T-helper 17 cell (primary cell): Measurements from ENCODE around the gene ABCF3. TPM values are rescaled to one million over a fixed set of nuclear protein-coding genes. Genes with fewer than 3 reads are reported as not detected.
A peak's percentile ranks its signal among the peaks of the same experiment; 100 is the strongest.

Source experiments
- ATAC-seq: fragments of 150-1000 bp; cut with Tn5 transposase; 2 replicates; pipeline ENCODE4 v1.10.0; 2021; ENCODE audit warnings: mild to moderate bottlenecking, moderate library complexity
- DNase-seq, 3 donors: peaks; one replicate each; pipeline versions ENCODE4 v3.0.0 to v3.0.0-alpha.2; 2020 to 2021
- H3K9me3 ChIP-seq: one replicate; pipeline ENCODE4 v1.7.0; 2013; ENCODE audit warnings: low read length, mild to moderate bottlenecking; ENCODE audit not compliant: control insufficient read depth, poor library complexity, severe bottlenecking
- H3K27ac Mint-ChIP-seq: one replicate; pipeline ENCODE4 v1.8.0; 2022; ENCODE audit warnings: mild to moderate bottlenecking, moderate library complexity, mixed read lengths
- H3K27me3 Mint-ChIP-seq: one replicate; pipeline ENCODE4 v1.8.0; 2022; ENCODE audit warnings: mixed read lengths
- H3K36me3 Mint-ChIP-seq: one replicate; pipeline ENCODE4 v1.8.0; 2022; ENCODE audit warnings: low read depth, mixed read lengths
- H3K4me1 Mint-ChIP-seq: one replicate; pipeline ENCODE4 v1.8.0; 2022; ENCODE audit warnings: mild to moderate bottlenecking, mixed read lengths
- H3K4me3 Mint-ChIP-seq: one replicate; pipeline ENCODE4 v1.8.0; 2022; ENCODE audit warnings: mild to moderate bottlenecking, moderate library complexity, mixed read lengths
- total RNA-seq, 4 donors: library from RNA in 2 of 4; stranded (reverse) in 2 of 4; gene quantifications; one replicate each; pipeline ENCODE4 v1.2.3 and lab custom pipeline; 2022 to 2026

Gene ABCF3
- total RNA-seq, 2 donors from 2014 or later: 118 to 120 TPM

DNA sequence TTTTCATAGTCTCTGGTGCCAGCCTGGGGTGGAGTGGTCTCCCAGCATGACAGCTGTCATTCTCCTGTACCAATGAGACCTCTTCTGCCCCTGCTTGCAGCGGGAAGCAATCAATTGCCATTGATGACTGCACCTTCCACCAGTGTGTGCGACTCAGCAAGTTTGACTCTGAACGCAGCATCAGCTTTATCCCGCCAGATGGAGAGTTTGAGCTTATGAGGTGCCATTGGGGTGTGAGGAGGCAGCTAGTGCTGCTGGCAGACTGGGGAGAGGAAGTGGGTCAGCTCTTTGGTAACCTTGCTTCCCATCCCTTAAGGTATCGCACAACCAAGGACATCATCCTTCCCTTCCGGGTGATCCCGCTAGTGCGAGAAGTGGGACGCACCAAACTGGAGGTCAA, 4.4 kb upstream of the ABCF3 start:
- Mint-ChIP-seq H3K4me3 (no peak overlapping the region), H3K36me3 (peaks cover 4% of the 10 kb centered on the region), H3K27ac (no peak overlapping the region), H3K27me3 (no peaks in the 10 kb centered on the region), H3K4me1 (peaks cover 15% of the 10 kb centered on the region)
- ATAC-seq (no peak), DNase-seq (no peak)
- no peaks in the 10 kb centered on the region for H3K9me3 ChIP-seq

DNA sequence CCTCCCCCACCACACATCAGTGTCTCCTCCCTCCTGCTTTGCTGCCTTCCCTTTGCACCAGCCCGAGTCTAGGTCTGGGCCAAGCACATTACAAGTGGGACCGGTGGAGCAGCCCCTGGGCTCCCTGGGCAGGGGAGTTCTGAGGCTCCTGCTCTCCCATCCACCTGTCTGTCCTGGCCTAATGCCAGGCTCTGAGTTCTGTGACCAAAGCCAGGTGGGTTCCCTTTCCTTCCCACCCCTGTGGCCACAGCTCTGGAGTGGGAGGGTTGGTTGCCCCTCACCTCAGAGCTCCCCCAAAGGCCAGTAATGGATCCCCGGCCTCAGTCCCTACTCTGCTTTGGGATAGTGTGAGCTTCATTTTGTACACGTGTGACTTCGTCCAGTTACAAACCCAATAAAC, 2.3 kb upstream of the ABCF3 start:
- no peak overlapping the region for H3K27ac Mint-ChIP-seq
- H3K9me3 ChIP-seq: no peaks in the 10 kb centered on the region
- peaks cover 29% of the 10 kb centered on the region for H3K4me1 Mint-ChIP-seq
- no peaks in the 10 kb centered on the region for H3K27me3 Mint-ChIP-seq
- ATAC-seq (no peak), DNase-seq (no peak)
- peaks cover 5% of the 10 kb centered on the region for H3K36me3 Mint-ChIP-seq
- no peak overlapping the region for H3K4me3 Mint-ChIP-seq

DNA sequence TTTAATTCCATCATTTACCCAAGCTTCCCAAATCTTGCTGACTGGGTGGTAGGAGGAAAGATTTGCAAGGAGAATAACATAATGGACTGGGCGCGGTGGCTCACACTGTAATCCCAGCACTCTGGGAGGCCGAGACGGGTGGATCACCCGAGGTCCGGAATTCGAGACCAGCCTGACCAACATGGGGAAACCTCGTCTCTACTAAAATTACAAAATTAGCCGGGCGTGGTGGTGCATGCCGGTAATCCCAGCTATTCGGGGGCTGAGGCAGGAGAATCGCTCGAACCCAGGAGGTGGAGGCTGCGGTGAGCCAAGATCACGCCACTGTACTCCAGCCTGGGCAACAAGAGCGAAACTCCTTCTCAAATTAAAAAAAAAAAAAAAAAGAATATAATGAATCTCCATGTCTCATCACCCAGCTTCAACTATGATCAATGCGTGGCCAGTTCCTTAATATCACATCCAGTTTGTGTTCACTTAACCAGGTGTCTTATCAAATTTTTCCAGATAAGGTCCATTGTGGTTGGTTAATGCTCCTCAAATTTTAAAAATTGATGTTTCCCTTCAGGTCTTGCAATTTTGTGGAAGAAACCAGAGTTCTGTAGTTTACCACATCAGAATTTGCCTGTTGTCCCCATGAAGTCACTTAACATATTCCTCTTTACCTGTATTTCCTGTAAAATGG, 1.3 kb upstream of the ABCF3 start:
- H3K27me3 Mint-ChIP-seq: no peaks in the 10 kb centered on the region
- H3K9me3 ChIP-seq: no peaks in the 10 kb centered on the region
- ATAC-seq (no peak), DNase-seq (no peak)
- no peak overlapping the region for H3K4me3 Mint-ChIP-seq
- peaks cover 5% of the 10 kb centered on the region for H3K36me3 Mint-ChIP-seq
- peak overlapping the region; percentile 96 for H3K27ac Mint-ChIP-seq
- H3K4me1 Mint-ChIP-seq: peaks cover 31% of the 10 kb centered on the region

DNA sequence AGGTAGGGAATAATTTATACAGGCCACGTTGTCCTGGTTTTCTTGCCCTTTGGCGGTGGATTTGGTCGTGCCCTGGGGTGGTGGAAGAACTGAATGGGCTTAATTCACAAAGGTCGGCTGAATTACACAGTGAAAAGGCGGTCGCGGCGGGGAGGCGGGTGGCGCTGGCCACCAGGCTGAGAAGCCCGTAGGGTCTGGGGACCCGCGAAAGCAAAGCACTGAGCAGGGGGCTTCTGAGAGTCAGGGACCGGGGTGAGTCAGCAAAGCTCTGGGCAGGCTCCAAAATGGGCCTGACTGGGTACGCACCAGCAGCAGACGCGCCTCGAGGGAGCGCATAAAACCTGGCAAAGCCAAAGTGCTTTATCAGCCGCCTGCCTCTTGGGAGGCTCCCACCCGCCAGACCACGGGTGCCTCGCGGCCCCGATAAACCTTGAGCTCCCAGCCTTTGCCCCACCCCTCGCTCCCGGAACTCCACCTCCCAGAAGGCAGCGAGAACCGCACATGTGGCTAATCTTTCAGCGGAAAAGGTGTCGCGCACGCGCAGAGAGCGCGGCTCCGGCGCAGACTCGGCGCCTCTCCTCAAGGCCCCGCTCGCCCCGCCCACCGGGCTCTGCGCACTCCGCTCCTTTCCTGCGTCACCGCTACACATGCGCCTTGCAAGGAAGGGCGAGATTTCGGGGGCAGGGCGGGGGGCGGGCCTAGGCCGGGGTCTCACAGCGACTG, 377 bp upstream of the ABCF3 start:
- peak overlapping the region; percentile 96 for H3K27ac Mint-ChIP-seq
- peaks cover 5% of the 10 kb centered on the region for H3K36me3 Mint-ChIP-seq
- H3K27me3 Mint-ChIP-seq: no peaks in the 10 kb centered on the region
- no peaks in the 10 kb centered on the region for H3K9me3 ChIP-seq
- DNase-seq (peak; percentile 98 to 100 (median 100)), ATAC-seq (peak; percentile 94)
- peaks cover 33% of the 10 kb centered on the region for H3K4me1 Mint-ChIP-seq
- H3K4me3 Mint-ChIP-seq: peak overlapping the region; percentile 96

DNA sequence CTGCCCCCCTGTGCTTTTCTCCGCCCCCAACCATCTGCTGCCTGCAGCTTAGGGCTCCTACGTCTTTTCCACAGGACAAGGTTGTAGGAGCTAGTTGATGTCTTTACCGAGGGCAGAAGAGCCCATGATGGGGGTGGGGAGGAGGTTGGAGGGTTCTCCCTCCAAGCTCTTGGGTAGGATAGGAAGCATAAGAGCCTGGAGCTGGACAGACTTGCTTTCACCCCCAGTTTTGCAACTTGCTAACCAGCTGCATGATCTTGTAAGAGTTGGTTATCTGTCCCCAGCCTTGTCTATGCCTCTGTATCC, 856 bp downstream of the ABCF3 start:
- Mint-ChIP-seq H3K4me3 (peak overlapping the region; percentile 96), H3K27ac (peak overlapping the region; percentile 96), H3K36me3 (peaks cover 5% of the 10 kb centered on the region), H3K27me3 (no peaks in the 10 kb centered on the region), H3K4me1 (peaks cover 33% of the 10 kb centered on the region)
- ATAC-seq: no peak
- no peak for DNase-seq
- no peaks in the 10 kb centered on the region for H3K9me3 ChIP-seq

DNA sequence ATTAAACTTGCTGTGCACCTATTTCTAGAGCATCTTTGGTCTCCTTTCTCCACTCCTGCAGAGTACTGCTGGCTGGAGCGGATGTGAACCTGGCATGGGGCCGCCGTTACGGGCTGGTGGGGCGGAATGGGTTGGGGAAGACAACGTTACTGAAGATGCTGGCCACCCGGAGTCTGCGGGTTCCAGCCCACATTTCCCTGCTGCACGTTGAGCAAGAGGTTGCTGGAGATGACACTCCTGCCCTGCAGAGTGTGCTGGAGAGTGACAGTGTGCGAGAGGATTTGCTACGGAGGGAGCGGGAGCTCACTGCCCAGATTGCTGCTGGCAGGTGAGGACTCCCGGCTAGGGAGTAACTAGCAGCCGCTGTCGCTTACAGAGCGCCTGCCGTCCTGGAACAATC, 2.1 kb downstream of the ABCF3 start:
- H3K27me3 Mint-ChIP-seq: no peaks in the 10 kb centered on the region
- DNase-seq (no peak), ATAC-seq (no peak)
- H3K4me3 Mint-ChIP-seq: peak overlapping the region; percentile 49
- H3K36me3 Mint-ChIP-seq: peaks cover 8% of the 10 kb centered on the region
- H3K4me1 Mint-ChIP-seq: peaks cover 33% of the 10 kb centered on the region
- no peaks in the 10 kb centered on the region for H3K9me3 ChIP-seq
- peak overlapping the region; percentile 96 for H3K27ac Mint-ChIP-seq

DNA sequence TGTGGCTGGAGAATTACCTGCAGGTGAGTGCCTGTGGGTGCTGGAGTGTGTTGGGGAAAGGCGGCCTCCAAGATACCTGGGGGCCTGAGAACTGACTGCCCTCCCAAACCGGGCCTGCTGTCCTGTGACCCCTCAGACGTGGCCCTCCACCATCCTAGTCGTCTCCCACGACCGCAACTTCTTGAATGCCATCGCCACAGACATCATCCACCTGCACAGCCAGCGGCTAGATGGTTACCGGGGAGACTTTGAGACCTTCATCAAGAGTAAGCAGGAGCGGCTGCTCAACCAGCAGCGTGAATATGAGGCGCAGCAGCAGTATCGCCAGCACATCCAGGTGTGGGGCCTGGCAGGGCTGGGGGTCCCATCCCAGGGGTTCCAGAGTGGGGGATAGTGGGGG, 3.4 kb downstream of the ABCF3 start:
- no peak for DNase-seq
- no peak for ATAC-seq
- Mint-ChIP-seq H3K4me1 (peaks cover 33% of the 10 kb centered on the region), H3K27me3 (no peaks in the 10 kb centered on the region), H3K27ac (no peak overlapping the region), H3K4me3 (peak overlapping the region; percentile 41), H3K36me3 (peaks cover 8% of the 10 kb centered on the region)
- H3K9me3 ChIP-seq: no peaks in the 10 kb centered on the region

DNA sequence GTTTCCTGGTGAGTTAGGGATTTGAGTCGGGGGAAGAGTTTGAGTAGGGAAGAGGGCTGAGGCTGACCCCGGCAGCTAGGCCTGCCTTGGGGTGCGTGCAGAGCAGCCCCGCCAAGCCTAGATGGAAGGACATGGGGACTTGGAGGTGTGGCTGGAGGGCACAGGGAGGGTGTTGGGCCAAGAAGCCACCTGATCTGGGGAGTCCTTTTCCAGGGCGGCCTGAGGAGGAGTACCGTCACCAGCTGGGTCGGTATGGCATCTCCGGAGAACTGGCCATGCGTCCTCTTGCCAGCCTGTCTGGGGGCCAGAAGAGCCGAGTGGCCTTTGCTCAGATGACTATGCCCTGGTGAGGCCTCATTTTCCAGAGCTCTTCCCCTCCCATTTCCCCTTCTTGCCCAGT, 6.9 kb downstream of the ABCF3 start:
- no peaks in the 10 kb centered on the region for H3K9me3 ChIP-seq
- H3K36me3 Mint-ChIP-seq: peaks cover 2% of the 10 kb centered on the region
- H3K27ac Mint-ChIP-seq: no peak overlapping the region
- no peaks in the 10 kb centered on the region for H3K27me3 Mint-ChIP-seq
- H3K4me3 Mint-ChIP-seq: no peak overlapping the region
- ATAC-seq (no peak), DNase-seq (no peak)
- H3K4me1 Mint-ChIP-seq: peaks cover 12% of the 10 kb centered on the region

DNA sequence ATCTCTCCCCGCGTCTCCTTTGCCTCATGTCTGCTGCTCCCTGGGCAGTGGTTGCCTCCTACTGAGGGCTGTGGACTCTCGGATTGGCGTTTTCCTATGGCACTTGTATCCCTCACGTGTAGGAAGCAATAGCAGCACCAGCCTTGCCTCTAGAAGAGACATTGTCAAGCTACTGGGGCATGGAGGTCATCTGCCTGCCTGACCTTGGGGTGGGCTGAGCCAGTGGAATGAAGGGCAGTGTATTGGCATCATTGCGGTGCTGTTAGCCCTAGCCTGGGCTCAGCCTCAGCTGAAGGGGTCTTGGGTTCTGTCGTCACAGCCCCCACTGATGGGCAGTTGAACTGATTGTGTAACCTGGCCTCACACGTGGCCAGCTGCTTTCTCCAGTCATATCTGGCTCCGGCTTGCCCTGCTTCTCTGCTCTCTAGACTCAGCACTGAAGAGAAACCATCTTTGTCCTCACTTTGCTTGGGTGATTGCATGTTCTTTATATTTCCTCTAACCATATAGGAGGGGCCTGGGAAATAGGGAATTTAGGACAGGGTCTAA, 8.1 kb downstream of the ABCF3 start:
- no peaks in the 10 kb centered on the region for H3K9me3 ChIP-seq
- no peak for ATAC-seq
- Mint-ChIP-seq H3K27me3 (no peaks in the 10 kb centered on the region), H3K4me1 (peaks cover 5% of the 10 kb centered on the region), H3K4me3 (no peak overlapping the region), H3K36me3 (peaks cover 2% of the 10 kb centered on the region), H3K27ac (no peak overlapping the region)
- no peak for DNase-seq

DNA sequence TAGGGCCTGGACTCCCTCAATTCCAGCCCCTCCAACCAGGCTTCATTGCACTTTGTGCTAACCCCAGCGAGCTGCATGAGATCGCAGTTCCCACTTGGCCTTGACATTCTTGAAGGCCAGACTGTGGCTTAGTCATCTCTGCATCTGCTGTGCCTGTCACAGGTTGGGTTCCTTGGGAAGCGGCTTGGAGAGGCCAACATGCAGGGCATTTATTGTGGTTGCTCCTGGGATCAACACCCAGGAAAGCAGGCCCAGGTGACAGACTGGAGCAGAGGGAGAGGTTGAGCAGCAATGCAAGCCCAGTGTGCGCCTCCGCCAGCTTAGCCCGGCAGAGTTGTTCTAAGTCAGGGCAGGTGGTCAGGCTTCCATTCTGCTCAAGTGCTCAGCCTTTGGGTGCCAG, 10.5 kb downstream of the ABCF3 start:
- Mint-ChIP-seq H3K27ac (peak overlapping the region; percentile 67), H3K4me1 (peaks cover 2% of the 10 kb centered on the region)
- no peak for ATAC-seq

DNA sequence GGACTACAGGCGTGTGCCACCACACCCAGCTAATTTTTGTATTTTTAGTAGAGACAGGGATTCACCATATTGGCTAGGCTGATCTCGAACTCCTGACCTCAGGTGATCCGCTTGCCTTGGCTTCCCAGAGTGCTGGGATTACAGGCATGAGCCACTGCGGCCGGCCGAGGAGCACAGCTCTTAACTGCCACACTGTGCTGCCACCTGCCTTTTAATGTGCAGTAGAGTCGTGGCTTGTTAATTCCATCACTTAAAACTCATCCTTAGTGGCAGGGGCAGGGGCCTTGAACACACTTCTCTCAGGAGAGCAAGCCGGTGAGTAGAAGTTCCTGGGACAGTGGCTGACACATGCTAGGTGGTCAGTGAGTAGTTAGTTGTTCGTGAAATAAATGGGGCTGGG, 12.5 kb downstream of the ABCF3 start:
- no peaks in the 10 kb centered on the region for H3K27me3 Mint-ChIP-seq
- ATAC-seq: no peak
- H3K36me3 Mint-ChIP-seq: no peaks in the 10 kb centered on the region
- H3K4me3 Mint-ChIP-seq: no peak overlapping the region
- H3K27ac Mint-ChIP-seq: no peak overlapping the region
- no peaks in the 10 kb centered on the region for H3K9me3 ChIP-seq
- peaks cover 2% of the 10 kb centered on the region for H3K4me1 Mint-ChIP-seq
- DNase-seq: no peak

More for the DNA sequence above, 10.5 kb downstream of the ABCF3 start:
- no peak for DNase-seq
- H3K9me3 ChIP-seq: no peaks in the 10 kb centered on the region
- H3K36me3 Mint-ChIP-seq: peaks cover 2% of the 10 kb centered on the region
- no peak overlapping the region for H3K4me3 Mint-ChIP-seq
- H3K27me3 Mint-ChIP-seq: no peaks in the 10 kb centered on the region

DNA sequence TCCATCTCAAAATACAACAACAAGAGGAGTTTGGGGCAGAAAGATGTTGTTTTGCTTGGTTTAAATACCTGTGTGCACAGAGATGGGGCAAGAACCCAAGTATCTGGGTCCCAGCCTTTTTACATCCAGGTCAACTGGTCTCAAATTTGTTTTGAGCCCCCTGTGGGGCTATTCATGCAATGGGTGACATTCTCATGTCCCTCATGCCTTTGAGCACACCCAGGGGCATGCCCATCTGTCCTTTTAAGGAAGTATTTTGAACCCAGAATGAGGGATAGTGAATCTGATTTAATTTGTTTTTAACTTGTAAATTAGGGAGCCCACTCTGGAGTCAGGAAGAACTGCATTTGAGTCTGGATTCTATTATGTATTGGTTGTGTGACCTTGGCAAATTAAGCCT, 14.8 kb downstream of the ABCF3 start:
- Mint-ChIP-seq H3K27ac (no peak overlapping the region), H3K27me3 (peaks cover 6% of the 10 kb centered on the region), H3K4me1 (peaks cover 2% of the 10 kb centered on the region), H3K36me3 (no peaks in the 10 kb centered on the region), H3K4me3 (no peak overlapping the region)
- no peaks in the 10 kb centered on the region for H3K9me3 ChIP-seq
- DNase-seq (no peak), ATAC-seq (no peak)

DNA sequence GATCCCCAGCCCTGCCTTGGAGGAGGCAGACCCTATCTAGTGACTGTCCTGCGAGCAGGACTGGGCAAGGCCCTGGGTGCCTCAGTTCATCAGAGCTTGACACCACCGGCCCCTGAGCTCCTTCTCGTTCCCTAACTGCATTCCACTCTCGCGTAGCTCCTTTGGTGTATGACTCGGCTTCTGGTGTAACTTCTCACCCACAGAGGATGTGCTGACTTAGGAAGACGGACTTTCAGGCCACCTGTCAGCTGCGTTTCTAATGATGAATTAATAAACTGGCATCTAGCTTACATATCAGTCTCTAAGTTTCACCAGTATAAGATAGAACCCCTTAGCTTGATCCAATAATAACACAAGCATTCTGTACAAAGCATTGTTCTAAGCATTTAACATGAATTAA, 17.5 kb downstream of the ABCF3 start:
- H3K4me3 Mint-ChIP-seq: peak overlapping the region; percentile 49
- H3K27ac Mint-ChIP-seq: no peak overlapping the region
- no peak for ATAC-seq
- H3K4me1 Mint-ChIP-seq: no peaks in the 10 kb centered on the region
- peaks cover 20% of the 10 kb centered on the region for H3K27me3 Mint-ChIP-seq
- no peak for DNase-seq
- H3K36me3 Mint-ChIP-seq: peaks cover 5% of the 10 kb centered on the region
- no peaks in the 10 kb centered on the region for H3K9me3 ChIP-seq
